BE2C (cell line): ENCODE results near the gene IST1.
"Not testable (repeated sequence)": the region's sequence is repeated elsewhere in the genome, so short reads cannot be mapped to it uniquely, and the experiment has no call there.

Source experiments
- DNase-seq: peaks from one replicate; pipeline ENCODE4 v3.0.0-alpha.2; 2020
- H3K27me3 ChIP-seq: fragments of 250-450 bp; sonication (Bioruptor Pico); 2 replicates; pipeline ENCODE4 v1.5.1; 2020; ENCODE audit warnings: mild to moderate bottlenecking
- H3K36me3 ChIP-seq: fragments of 250-450 bp; sonication (Bioruptor Pico); 2 replicates; pipeline ENCODE4 v1.5.1; 2020; ENCODE audit warnings: mild to moderate bottlenecking
- H3K4me1 ChIP-seq: fragments of 250-450 bp; sonication (Bioruptor Pico); 2 replicates; pipeline ENCODE4 v1.5.1; 2020
- H3K4me3 ChIP-seq: 2 replicates; pipeline ENCODE4 v1.5.1; 2011; ENCODE audit warnings: low read depth, low read length
- H3K9me3 ChIP-seq: fragments of 250-450 bp; sonication (Bioruptor Pico); 2 replicates; pipeline ENCODE4 v1.5.1; 2020
- TF ChIP-seq, protein P1 (sequence below): IDR thresholded peaks from 2 replicates; pipeline ENCODE4 v1.5.1; 2012; ENCODE audit warnings: mild to moderate bottlenecking, low read depth, low read length

The IST1 gene

DNA sequence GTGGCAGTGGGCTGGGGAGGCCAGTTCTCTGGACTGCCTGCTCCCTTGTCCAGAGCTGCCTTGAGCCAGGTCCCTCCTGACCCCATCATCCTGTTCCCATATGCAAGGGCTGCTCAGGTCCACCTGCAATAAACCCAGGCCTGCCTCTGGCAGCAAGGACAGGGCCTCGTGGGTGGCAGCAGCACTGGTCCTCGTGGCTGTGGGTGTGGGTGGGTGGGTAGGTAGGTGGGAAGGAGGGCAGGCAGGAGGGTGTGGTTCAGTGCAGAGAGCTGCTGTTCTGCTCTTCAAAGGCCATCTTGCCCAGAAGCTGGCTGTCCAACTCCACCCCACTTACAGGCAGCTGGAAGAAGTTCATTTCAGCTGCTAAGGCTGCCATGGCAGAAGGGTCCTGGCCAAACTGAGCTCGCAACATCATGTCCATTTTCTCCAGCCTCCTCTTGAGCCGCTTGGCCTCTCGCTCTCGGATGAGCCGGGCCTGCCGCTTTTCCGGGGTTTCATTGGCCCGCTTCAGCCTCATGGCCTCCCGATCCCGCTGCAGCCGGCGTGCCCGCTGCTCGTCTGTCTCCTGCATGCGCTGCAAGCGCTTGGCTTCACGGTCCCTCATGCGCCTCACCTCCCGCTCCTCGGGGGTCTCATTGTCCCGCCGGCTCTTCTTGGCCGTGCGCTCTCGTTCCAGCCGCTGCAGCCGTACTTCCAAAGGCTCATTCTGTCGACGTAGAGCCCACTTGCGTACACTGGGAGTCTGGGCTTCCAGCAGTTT lies 35.4 kb upstream of the IST1 start:
- DNase-seq: no peak
- TF ChIP-seq, protein P1, sequence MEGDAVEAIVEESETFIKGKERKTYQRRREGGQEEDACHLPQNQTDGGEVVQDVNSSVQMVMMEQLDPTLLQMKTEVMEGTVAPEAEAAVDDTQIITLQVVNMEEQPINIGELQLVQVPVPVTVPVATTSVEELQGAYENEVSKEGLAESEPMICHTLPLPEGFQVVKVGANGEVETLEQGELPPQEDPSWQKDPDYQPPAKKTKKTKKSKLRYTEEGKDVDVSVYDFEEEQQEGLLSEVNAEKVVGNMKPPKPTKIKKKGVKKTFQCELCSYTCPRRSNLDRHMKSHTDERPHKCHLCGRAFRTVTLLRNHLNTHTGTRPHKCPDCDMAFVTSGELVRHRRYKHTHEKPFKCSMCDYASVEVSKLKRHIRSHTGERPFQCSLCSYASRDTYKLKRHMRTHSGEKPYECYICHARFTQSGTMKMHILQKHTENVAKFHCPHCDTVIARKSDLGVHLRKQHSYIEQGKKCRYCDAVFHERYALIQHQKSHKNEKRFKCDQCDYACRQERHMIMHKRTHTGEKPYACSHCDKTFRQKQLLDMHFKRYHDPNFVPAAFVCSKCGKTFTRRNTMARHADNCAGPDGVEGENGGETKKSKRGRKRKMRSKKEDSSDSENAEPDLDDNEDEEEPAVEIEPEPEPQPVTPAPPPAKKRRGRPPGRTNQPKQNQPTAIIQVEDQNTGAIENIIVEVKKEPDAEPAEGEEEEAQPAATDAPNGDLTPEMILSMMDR: no peak
- peaks cover 18% of the 10 kb centered on the region for H3K36me3 ChIP-seq
- H3K27me3 ChIP-seq: no peaks in the 10 kb centered on the region
- H3K9me3 ChIP-seq: no peaks in the 10 kb centered on the region
- no peak overlapping the region for H3K4me3 ChIP-seq
- H3K4me1 ChIP-seq: no peaks in the 10 kb centered on the region

DNA sequence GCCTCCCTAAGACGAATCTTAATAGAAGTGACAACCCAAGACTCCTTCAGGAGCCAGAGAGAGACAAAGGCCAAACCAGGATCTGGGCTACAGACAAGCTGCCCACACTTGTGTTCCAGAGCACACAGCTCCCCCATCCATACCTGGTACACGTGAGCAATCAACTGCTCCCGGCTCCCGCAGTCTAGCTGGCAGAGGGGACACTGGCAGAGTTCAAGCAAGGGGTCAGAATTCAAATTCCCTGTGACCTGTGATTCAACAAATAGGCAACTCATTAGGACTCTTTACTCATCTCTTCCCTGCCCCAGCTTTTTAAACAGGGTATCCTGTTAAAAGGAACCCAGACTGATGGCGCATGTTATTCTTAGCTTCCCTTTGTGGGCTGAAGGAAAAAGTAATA lies 31.3 kb upstream of the IST1 start:
- no peaks in the 10 kb centered on the region for H3K9me3 ChIP-seq
- H3K4me1 ChIP-seq: no peaks in the 10 kb centered on the region
- H3K4me3 ChIP-seq: no peak overlapping the region
- H3K27me3 ChIP-seq: no peaks in the 10 kb centered on the region
- peaks cover 13% of the 10 kb centered on the region for H3K36me3 ChIP-seq
- TF ChIP-seq, protein P1: no peak
- DNase-seq: no peak

DNA sequence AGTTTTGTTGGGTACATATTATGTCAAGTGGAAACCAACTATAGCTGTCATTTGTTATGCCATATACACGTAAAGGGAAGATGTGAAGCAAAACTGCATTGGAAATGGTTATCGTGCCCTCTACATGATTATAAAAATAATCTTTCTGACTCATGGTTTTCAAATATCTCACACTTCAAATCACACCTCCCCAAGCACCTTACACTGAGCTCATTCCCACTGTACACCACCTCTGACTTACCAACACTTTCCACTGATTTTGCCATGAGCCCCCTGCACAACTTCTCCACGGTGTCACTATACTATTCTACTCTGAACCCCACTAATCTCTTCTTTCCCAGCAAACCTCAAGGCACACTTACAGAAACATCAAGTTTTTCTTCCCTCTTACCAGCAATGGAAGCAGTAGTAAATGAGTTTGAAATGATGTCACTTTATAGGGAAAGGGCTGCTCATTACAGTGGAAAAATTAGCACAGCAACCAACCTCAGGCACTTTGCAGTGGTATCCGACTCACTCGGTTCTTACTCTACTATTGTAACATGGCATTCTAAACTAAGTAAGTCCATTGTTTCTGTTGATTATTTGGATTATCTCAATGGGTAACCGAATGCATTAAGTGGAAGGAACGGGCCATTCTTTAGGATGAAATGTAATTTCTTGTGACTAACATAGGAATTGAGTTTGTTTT lies 30.0 kb upstream of the IST1 start:
- TF ChIP-seq, protein P1: no peak
- H3K36me3 ChIP-seq: peaks cover 10% of the 10 kb centered on the region

DNA sequence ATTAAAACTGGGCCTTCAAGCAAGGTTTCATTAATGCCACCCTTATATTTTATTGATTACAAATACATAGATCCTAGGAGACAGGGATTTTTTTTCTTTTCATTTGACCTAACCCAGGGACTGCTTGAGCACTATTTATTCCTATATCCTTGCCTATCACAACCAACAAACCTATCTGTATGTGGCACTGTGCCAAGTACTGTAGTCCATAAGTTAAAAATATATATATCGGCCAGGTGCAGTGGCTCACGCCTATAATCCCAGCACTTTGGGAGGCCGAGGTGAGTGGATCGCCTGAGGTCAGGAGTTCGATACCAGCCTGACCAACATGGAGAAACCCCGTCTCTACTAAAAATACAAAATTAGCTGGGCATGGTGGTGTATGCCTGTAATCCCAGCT lies 28.2 kb upstream of the IST1 start:
- DNase-seq, H3K27me3 ChIP-seq, H3K36me3 ChIP-seq, H3K9me3 ChIP-seq, H3K4me3 ChIP-seq, H3K4me1 ChIP-seq: not testable (repeated sequence)

More for the DNA sequence above, 30.0 kb upstream of the IST1 start:
- no peaks in the 10 kb centered on the region for H3K4me1 ChIP-seq
- H3K27me3 ChIP-seq: no peaks in the 10 kb centered on the region
- H3K9me3 ChIP-seq: no peaks in the 10 kb centered on the region
- no peak for DNase-seq
- no peak overlapping the region for H3K4me3 ChIP-seq

DNA sequence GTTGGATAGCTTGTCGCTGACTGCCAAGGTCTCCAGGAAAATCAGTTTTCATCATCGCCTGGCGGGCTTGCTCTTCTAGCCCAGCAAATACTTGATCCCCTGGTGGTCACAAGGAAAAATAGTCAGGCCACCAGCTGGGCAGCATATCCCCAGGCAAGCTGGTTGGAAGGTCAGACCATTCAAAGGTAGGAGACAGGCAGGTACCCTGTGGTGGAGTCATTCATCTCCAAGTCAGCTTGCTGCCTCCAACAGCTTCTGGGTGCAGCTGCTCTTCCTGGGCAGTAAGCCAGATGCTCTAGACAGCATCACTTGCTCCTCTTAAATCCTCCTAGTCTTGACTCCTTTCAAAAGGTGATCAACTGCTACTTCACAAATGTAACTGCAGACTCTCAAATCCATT lies 27.4 kb upstream of the IST1 start:
- no peak for DNase-seq
- H3K36me3 ChIP-seq: 0 out of 2 replicates have a peak, but pooled peaks cover 4% of the 10 kb centered on the region
- TF ChIP-seq, protein P1: no peak; the same call in 1 of the 2 replicates

DNA sequence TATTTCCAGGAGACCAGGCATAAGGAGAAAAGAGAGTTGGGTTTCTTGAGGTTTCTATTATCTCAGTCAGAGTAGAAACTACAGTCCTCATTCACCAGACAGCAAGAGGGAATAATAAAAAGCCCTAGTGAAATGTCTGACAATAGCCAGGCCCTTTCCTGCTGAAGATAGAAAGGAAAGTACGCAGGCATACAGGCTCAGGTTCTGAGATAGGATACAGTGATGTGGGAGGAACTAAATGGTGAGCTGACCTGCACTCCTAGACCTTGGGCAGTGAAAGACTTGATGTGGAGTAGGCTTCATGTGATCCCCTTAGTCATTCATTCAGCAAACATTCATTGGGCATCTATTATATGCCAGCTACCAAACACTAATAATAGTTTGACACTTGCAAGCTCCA lies 26.2 kb upstream of the IST1 start:
- H3K4me1 ChIP-seq: no peaks in the 10 kb centered on the region
- no peaks in the 10 kb centered on the region for H3K9me3 ChIP-seq
- 0 out of 2 replicates have a peak, but pooled peaks cover 4% of the 10 kb centered on the region for H3K36me3 ChIP-seq
- DNase-seq: no peak
- TF ChIP-seq, protein P1: no peak
- no peaks in the 10 kb centered on the region for H3K27me3 ChIP-seq
- no peak overlapping the region for H3K4me3 ChIP-seq

More for the DNA sequence above, 27.4 kb upstream of the IST1 start:
- Histone ChIP-seq H3K4me1 (no peaks in the 10 kb centered on the region), H3K4me3 (no peak overlapping the region), H3K27me3 (no peaks in the 10 kb centered on the region), H3K9me3 (no peaks in the 10 kb centered on the region)
